SK-N-SH (cell line): Measurements from ENCODE around the gene SULT2A1. TPM values are rescaled to one million over a fixed set of nuclear protein-coding genes. Genes with fewer than 3 reads are reported as not detected.

ENCODE experiments used
- CTCF ChIA-PET: fragments of 300-600, 350-600 bp; formaldehyde crosslinking; extraction: SDS; loops from one replicate; lab custom pipeline; 2021; lab: Yijun Ruan, JAX
- POLR2A ChIA-PET: fragments of 350-600 bp; sonication (Branson Sonifier 250); formaldehyde crosslinking; extraction: SDS; loops from one replicate; lab custom pipeline; 2020; ENCODE audit warnings: antibody characterized with exemption, inconsistent platforms; lab: Yijun Ruan, JAX
- DNase-seq: peaks from one replicate; pipeline ENCODE4 v3.0.0; 2012
- H2AFZ ChIP-seq: fragments of 200-600 bp; sonication (generic); 2 replicates; pipeline ENCODE4 v1.8.1; 2016; ENCODE audit warnings: antibody characterized with exemption, mild to moderate bottlenecking, low read depth
- H3F3A ChIP-seq: fragments of 200-600 bp; sonication (generic); replicated peaks from 2 replicates; pipeline ENCODE3; 2016; ENCODE audit warnings: antibody characterized with exemption, mild to moderate bottlenecking; ENCODE audit not compliant: insufficient read depth
- H3K27ac ChIP-seq, 2 experiments: fragments of 200-500 bp in 1 of 2; fragments of 200-600 bp in 1 of 2; sonication (Bioruptor generic) in 1 of 2; sonication (generic), shearing (Covaris generic) in 1 of 2; 2 replicates each; pipeline versions ENCODE4 v1.5.1 to v1.6.1; 2014 to 2016; ENCODE audit warnings: low read depth in 2 of 2, inconsistent platforms in 1 of 2, low read length in 1 of 2, mild to moderate bottlenecking in 1 of 2, mixed read lengths in 1 of 2
- H3K27me3 ChIP-seq: fragments of 200-600 bp; sonication (generic), shearing (Covaris generic); 2 replicates; pipeline ENCODE4 v1.6.1; 2016; ENCODE audit warnings: mixed run types; ENCODE audit not compliant: insufficient read depth
- H3K36me3 ChIP-seq, 2 experiments: fragments of 200-500 bp in 1 of 2; fragments of 200-600 bp in 1 of 2; sonication (Bioruptor generic) in 1 of 2; sonication (generic) in 1 of 2; replicated peaks in 1 of 2; 2 replicates each; pipeline versions ENCODE3 to v1.5.1; 2014 to 2016; ENCODE audit warnings: low read length in 1 of 2, mild to moderate bottlenecking in 1 of 2; ENCODE audit not compliant: insufficient read depth in 2 of 2, control insufficient read depth in 1 of 2
- H3K4me1 ChIP-seq, 2 experiments: fragments of 200-500 bp in 1 of 2; fragments of 200-600 bp in 1 of 2; sonication (Bioruptor generic) in 1 of 2; sonication (generic), shearing (Covaris generic) in 1 of 2; 2 replicates each; pipeline versions ENCODE4 v1.5.1 to v1.6.1; 2014 to 2016; ENCODE audit warnings: low read depth in 1 of 2, low read length in 1 of 2, mixed run types in 1 of 2; ENCODE audit not compliant: insufficient read depth in 2 of 2, control insufficient read depth in 1 of 2
- H3K4me2 ChIP-seq: fragments of 200-600 bp; sonication (generic), shearing (Covaris generic); 2 replicates; pipeline ENCODE4 v1.6.1; 2017; ENCODE audit warnings: mixed run types
- H3K4me3 ChIP-seq, 2 experiments: fragments of 200-500 bp in 1 of 2; fragments of 200-600 bp in 1 of 2; sonication (Bioruptor generic) in 1 of 2; sonication (generic), shearing (Covaris generic) in 1 of 2; 2 replicates each; pipeline versions ENCODE4 v1.5.1 to v1.8.1; 2014 to 2016; ENCODE audit warnings: low read depth in 2 of 2, inconsistent platforms in 1 of 2, low read length in 1 of 2, mild to moderate bottlenecking in 1 of 2, mixed read lengths in 1 of 2, moderate library complexity in 1 of 2
- H3K79me2 ChIP-seq: fragments of 200-600 bp; sonication (generic); 2 replicates; pipeline ENCODE4 v1.8.1; 2017; ENCODE audit warnings: mild to moderate bottlenecking; ENCODE audit not compliant: insufficient read depth
- H3K9ac ChIP-seq: fragments of 200-600 bp; sonication (generic); 2 replicates; pipeline ENCODE4 v1.6.1; 2017; ENCODE audit warnings: mixed run types
- H3K9me2 ChIP-seq: fragments of 200-600 bp; sonication (generic); 2 replicates; pipeline ENCODE4 v1.6.1; 2017; ENCODE audit warnings: mixed run types
- H3K9me3 ChIP-seq: fragments of 200-600 bp; sonication (generic); 2 replicates; pipeline ENCODE4 v1.6.1; 2017; ENCODE audit warnings: mixed run types, mild to moderate bottlenecking, moderate library complexity
- H4K20me1 ChIP-seq: fragments of 200-600 bp; sonication (generic); 2 replicates; pipeline ENCODE4 v1.6.1; 2017; ENCODE audit warnings: mild to moderate bottlenecking, mixed run types; ENCODE audit not compliant: insufficient read depth
- CTCF ChIP-seq: fragments of 200-600 bp; sonication (generic); IDR thresholded peaks from 2 replicates; pipeline ENCODE4 v1.6.1; 2017; ENCODE audit warnings: antibody characterized with exemption, mild to moderate bottlenecking, moderate library complexity
- ELF1 ChIP-seq: IDR thresholded peaks from 2 replicates; pipeline ENCODE4 v1.4.0; 2012
- EP300 ChIP-seq, 2 experiments: IDR thresholded peaks; 2 replicates each; pipeline versions ENCODE4 v1.4.0 to v1.6.1; 2012; ENCODE audit warnings: borderline replicate concordance in 1 of 2, low read depth in 1 of 2, low read length in 1 of 2
- GABPA ChIP-seq: IDR thresholded peaks from 2 replicates; pipeline ENCODE4 v1.4.0; 2012; ENCODE audit warnings: low read depth, mild to moderate bottlenecking
- GATA2 ChIP-seq: sonication (generic); formaldehyde crosslinking; IDR thresholded peaks from 2 replicates; pipeline ENCODE4 v1.5.0; 2020; ENCODE audit warnings: mild to moderate bottlenecking, missing genetic modification reagents
- IRF3 ChIP-seq: fragments of 150-350 bp; IDR thresholded peaks from 2 replicates; pipeline ENCODE4 v1.6.1; 2016; ENCODE audit warnings: mild to moderate bottlenecking, low read depth, low read length
- NFIC ChIP-seq: IDR thresholded peaks from 2 replicates; pipeline ENCODE4 v1.4.0; 2012; ENCODE audit warnings: borderline replicate concordance
- PBX3 ChIP-seq: IDR thresholded peaks from 2 replicates; pipeline ENCODE4; 2012
- REST ChIP-seq: IDR thresholded peaks from 2 replicates; pipeline ENCODE4 v1.6.1; 2012; ENCODE audit warnings: mild to moderate bottlenecking, low read depth, low read length, moderate library complexity
- RXRA ChIP-seq: IDR thresholded peaks from 2 replicates; pipeline ENCODE4 v1.4.0; 2012; ENCODE audit warnings: low read depth, mild to moderate bottlenecking, borderline replicate concordance
- SMC3 ChIP-seq: IDR thresholded peaks from 2 replicates; pipeline ENCODE4 v1.6.1; 2012; ENCODE audit warnings: low read depth, low read length, improper control_type of control experiment
- TAF1 ChIP-seq: IDR thresholded peaks from 2 replicates; pipeline ENCODE4 v1.6.1; 2012; ENCODE audit warnings: low read depth, mild to moderate bottlenecking, low read length, moderate library complexity, borderline replicate concordance
- TCF12 ChIP-seq: IDR thresholded peaks from 2 replicates; pipeline ENCODE4 v1.4.0; 2012
- WGBS: methylation state at CpG from one replicate; pipeline ENCODE4 v1.1.6; 2017; ENCODE audit warnings: low lambda C conversion rate; 5-methylcytosine and 5-hydroxymethylcytosine counted together
- polyA plus RNA-seq, 3 experiments: library from polyadenylated mRNA; depleted of rRNA; stranded (reverse); fragments of >200 nt; gene quantifications; 2 replicates each; pipeline ENCODE4 v1.2.3, GENCODE V29; 2012
- TF ChIP-seq, protein P1 (sequence below): IDR thresholded peaks from 2 replicates; pipeline ENCODE4 v1.4.0; 2012; ENCODE audit warnings: low read depth, borderline replicate concordance

SULT2A1 gene
- polyA plus RNA-seq, 1 of the 3 experiments (the other 2 are of a cell fraction), result not detected

- no peak overlapping the region for H3K4me3 ChIP-seq
- H3F3A ChIP-seq, result no peaks in the 10 kb centered on the region
- no peaks in the 10 kb centered on the region for H3K79me2 ChIP-seq
- no peak for DNase-seq
- WGBS, result 37% methylated on average over 5 of the region's 5 CpGs
- no peak for TF ChIP-seq SMC3
- TF ChIP-seq ELF1, result no peak
- no peak for TF ChIP-seq TCF12
- TF ChIP-seq REST, result no peak
- TF ChIP-seq GATA2 (CRISPR knock-in tag), result no peak
- TF ChIP-seq GABPA, result no peak
- TF ChIP-seq, protein P1, sequence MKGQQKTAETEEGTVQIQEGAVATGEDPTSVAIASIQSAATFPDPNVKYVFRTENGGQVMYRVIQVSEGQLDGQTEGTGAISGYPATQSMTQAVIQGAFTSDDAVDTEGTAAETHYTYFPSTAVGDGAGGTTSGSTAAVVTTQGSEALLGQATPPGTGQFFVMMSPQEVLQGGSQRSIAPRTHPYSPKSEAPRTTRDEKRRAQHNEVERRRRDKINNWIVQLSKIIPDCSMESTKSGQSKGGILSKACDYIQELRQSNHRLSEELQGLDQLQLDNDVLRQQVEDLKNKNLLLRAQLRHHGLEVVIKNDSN, result no peak
- TF ChIP-seq IRF3, result no peak
- no peak for TF ChIP-seq RXRA
- no peaks in the 10 kb centered on the region for H3K9me3 ChIP-seq
- H3K27me3 ChIP-seq, result peaks cover 26% of the 10 kb centered on the region; the same call in 1 of the 2 replicates
- POLR2A ChIA-PET, result no interaction called here
- H4K20me1 ChIP-seq, result no peaks in the 10 kb centered on the region
- H3K27ac ChIP-seq, result no peak overlapping the region
- CTCF ChIA-PET, result interaction anchor here (1.8 kb wide), 1 partner anchor 17 kb away, joined by 9 read pairs; no protein-coding TSS in a partner anchor
- no peaks in the 10 kb centered on the region for H3K9me2 ChIP-seq
- no peaks in the 10 kb centered on the region for H3K36me3 ChIP-seq
- H2AFZ ChIP-seq, result no peak overlapping the region
- H3K9ac ChIP-seq, result no peak overlapping the region
- no peaks in the 10 kb centered on the region for H3K4me1 ChIP-seq
- H3K4me2 ChIP-seq, result no peak overlapping the region
Measured at GRCh38 chr19:47861630-47862029, 24.5 kb downstream of the SULT2A1 start.

DNA sequence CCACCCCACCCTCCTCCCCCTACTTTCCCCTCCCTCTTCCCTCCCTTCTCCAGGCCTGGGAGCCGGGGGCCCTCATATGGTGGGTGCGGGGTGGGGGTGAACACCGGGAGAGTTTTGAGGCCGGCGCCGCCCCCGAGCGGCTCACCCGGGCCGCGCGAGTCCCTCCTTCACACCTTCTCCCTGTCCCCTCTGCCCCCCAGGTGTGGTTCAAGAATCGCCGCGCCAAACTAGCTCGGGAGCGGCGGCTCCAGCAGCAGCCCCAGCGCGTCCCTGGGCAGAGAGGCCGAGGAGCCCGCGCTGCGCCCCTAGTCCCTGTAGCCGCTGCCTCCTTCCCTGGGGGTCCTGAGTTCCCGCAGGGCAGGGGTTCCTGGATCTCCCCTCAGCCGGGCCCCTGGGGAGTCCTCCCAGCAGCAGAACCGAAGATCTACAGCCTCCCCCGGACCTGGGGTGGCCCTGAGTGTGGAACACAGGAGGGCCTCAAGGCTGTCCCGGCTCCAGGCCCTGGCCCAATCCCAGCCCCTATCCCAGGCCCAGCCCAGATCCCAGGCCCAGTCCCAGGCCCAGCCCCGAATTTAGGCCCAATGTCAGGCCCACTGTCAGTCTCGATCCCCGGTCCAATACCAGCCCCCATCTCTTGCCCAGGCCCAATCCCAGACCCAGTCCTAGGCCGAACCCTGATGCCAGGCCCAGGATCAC is 25.4 kb downstream of the SULT2A1 start:
- CTCF ChIA-PET, result no interaction called here
- POLR2A ChIA-PET, result no interaction called here
- TF ChIP-seq GATA2 (CRISPR knock-in tag), result no peak
- no peak for TF ChIP-seq PBX3
- TF ChIP-seq, protein P1, result no peak
- no peak for TF ChIP-seq ELF1
- no peak for TF ChIP-seq TAF1
- TF ChIP-seq TCF12, result no peak
- no peak for TF ChIP-seq CTCF
- TF ChIP-seq EP300 (IDR thresholded peaks at IDR 0.05; ENCODE audit: borderline replicate concordance in 1 of 2, low read depth in 1 of 2, low read length in 1 of 2), result no peak
- TF ChIP-seq NFIC, result no peak

More for the DNA sequence above, 25.4 kb downstream of the SULT2A1 start:
- Histone ChIP-seq H2AFZ (no peak overlapping the region), H3K4me3 (no peak overlapping the region), H3F3A (no peaks in the 10 kb centered on the region), H3K27ac (no peak overlapping the region), H3K36me3 (no peaks in the 10 kb centered on the region), H3K4me2 (no peak overlapping the region), H3K79me2 (no peaks in the 10 kb centered on the region), H3K4me1 (no peaks in the 10 kb centered on the region), H3K9me3 (no peaks in the 10 kb centered on the region), H3K9me2 (no peaks in the 10 kb centered on the region), H3K9ac (no peak overlapping the region), H3K27me3 (peaks cover 33% of the 10 kb centered on the region; the same call in 1 of the 2 replicates), H4K20me1 (no peaks in the 10 kb centered on the region)
- 32% methylated on average over 7 of the region's 34 CpGs for WGBS
- no peak for DNase-seq
